HG02938 (cell line): Measurements from ENCODE around the gene EGLN2.
"Not testable (repeated sequence)": the region's sequence is repeated elsewhere in the genome, so short reads cannot be mapped to it uniquely, and the experiment has no call there.

ENCODE experiments used
- ATAC-seq: cut with Tn5 transposase; IDR thresholded peaks from one replicate; pipeline ENCODE4 v1.9.1; 2021; ENCODE audit warnings: mild to moderate bottlenecking, moderate library complexity; ENCODE audit not compliant: unreplicated experiment

EGLN2 gene

GRCh38 chr19:40798683-40799557 is at the start of gene EGLN2:
EGLN2 (plus strand) TSS chr19:40799191; CDS start chr19:40800573, 1,382 bp downstream.
- peak; percentile 81 for ATAC-seq

GRCh38 chr19:40750058-40750873 is 48.7 kb upstream of the EGLN2 start, which contains the start of gene ACTMAP:
ACTMAP (minus strand) TSS chr19:40750477; CDS start chr19:40749803, 674 bp downstream.
- ATAC-seq: peak; percentile 86

- peak; percentile 50 for ATAC-seq
Measured at GRCh38 chr19:40750874-40751537, 48.0 kb upstream of the EGLN2 start, which contains the start of gene SNRPA. SNRPA (plus strand) TSS chr19:40751203; CDS start chr19:40751409, 206 bp downstream.

- ATAC-seq: no peak
Measured at GRCh38 chr19:40752257-40752781, 46.7 kb upstream of the EGLN2 start.

- ATAC-seq: no peak
Measured at GRCh38 chr19:40754611-40755247, 44.3 kb upstream of the EGLN2 start.

GRCh38 chr19:40755248-40755624 is 43.8 kb upstream of the EGLN2 start:
- ATAC-seq: no peak

- no peak for ATAC-seq
Measured at GRCh38 chr19:40755791-40756190, 43.2 kb upstream of the EGLN2 start.

GRCh38 chr19:40756502-40757110 is 42.4 kb upstream of the EGLN2 start:
- no peak for ATAC-seq

- ATAC-seq: no peak
Measured at GRCh38 chr19:40758491-40758890, 40.5 kb upstream of the EGLN2 start.

GRCh38 chr19:40759352-40759751 is 39.6 kb upstream of the EGLN2 start:
- ATAC-seq: no peak

GRCh38 chr19:40762754-40763470 is 36.1 kb upstream of the EGLN2 start:
- ATAC-seq: no peak

GRCh38 chr19:40763526-40763925 is 35.5 kb upstream of the EGLN2 start:
- no peak for ATAC-seq

- ATAC-seq: no peak
Measured at GRCh38 chr19:40763963-40764362, 35.0 kb upstream of the EGLN2 start.

GRCh38 chr19:40766385-40766784 is 32.6 kb upstream of the EGLN2 start:
- ATAC-seq: not testable (repeated sequence)

- no peak for ATAC-seq
Measured at GRCh38 chr19:40768869-40769268, 30.1 kb upstream of the EGLN2 start.

GRCh38 chr19:40771101-40771862 is 27.7 kb upstream of the EGLN2 start:
- ATAC-seq: not testable (repeated sequence)

GRCh38 chr19:40774916-40775631 is 23.9 kb upstream of the EGLN2 start, which contains the start of gene MIA:
MIA (plus strand) TSS chr19:40775521; CDS start chr19:40775543, 22 bp downstream.
- ATAC-seq: no peak

GRCh38 chr19:40775632-40776022 is 23.4 kb upstream of the EGLN2 start:
- ATAC-seq: no peak
